ENCODE measurements around the gene C17orf100.
"Not testable (repeated sequence)": the region's sequence is repeated elsewhere in the genome, so short reads cannot be mapped to it uniquely, and the experiment has no call there.

Gene C17orf100

DNA sequence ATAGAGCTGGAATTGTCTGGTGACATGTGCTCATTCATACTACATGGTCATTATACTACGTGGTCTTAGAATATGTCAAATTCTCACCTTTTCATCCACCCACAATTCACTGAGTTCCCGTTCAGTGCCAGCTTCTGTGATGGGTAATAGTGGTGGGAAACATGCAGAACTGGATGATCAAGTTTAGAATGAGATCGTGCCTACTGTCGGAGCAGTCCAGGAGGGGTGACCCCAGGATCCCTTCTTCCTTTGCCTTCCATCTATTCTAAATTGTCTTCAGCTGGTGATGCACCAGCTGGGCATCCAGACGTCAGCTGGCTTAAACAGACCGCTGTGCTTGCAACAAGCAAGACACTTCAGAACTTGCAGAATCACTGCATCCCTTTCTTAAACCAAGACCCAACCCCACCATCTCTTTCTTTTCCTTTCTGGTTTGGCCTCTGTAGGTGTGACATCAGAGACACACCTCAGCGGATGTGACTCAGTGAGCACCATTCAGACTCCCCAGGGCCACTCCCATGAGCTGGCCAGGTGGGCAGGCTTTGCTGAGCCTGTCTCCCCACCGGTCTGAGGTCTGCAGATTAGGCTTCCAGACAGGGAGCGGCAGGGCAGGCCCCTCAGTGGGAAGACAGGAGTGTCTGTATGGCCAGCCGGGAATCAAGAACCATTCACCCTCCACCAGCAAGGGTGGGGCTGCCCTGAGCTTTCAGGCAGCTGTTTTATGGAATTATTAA lies 18.1 kb downstream of the C17orf100 start:
- no peak for DNase-seq (ENCODE audit: low read depth)

DNA sequence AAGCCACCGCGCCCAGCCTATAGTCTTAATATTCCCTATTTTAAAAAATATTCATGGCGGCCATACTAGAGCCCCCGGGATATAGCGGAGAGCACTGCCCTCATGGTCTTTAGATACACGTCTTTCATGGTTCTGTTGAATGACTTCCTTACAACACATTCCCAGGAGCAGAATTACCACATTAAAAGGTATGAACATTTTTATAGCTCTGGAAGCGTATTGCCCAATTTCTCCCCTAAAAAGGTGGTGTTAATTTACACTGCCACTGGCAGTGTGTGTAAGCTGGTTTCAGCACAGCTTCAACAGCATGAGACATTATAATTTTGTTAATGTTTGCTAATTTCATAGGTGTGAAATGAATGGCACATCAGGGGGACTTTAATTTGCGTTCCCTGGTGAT lies 19.0 kb downstream of the C17orf100 start:
- no peak for DNase-seq (ENCODE audit: low read depth)

DNA sequence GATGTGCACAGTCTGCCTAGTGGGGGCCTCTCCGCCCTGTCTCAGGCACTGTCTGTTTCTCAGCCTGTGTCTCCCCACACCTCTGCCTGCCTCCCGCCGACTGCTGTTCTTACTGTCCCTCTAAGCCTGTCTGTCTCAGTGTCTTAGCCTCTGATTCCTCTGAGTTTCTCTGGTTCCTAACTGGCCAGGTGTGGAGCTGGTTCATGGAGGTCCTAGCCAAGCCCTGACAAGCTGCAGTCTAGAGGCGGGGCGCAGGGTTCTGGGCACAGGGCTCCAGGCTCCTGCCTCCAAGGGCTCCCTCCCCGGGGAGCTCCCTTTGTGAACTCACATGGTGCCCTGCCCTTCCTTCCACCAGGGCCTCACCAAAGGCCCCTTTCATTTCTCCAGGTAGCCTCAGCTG lies 19.4 kb downstream of the C17orf100 start:
- no peak for DNase-seq (ENCODE audit: low read depth)

DNA sequence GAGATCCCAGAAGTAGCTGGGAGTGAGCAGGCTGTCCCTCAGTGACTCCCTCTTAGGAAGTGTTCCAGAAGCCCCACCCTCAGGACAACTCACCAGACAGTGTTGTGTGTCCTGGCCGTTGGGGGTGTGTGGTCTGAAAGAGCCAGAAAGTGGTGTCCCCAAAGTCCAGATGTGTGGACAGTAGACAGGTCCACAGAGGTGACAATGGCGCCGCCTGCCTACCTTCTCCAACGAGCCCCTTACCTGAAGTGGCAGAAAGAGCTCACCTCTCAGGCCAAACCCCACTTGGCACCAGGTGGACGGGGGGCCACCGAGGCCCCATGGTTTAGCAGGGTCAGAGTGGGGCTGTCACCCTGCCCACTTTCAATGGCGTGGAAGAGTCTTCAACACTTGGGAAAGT lies 19.9 kb downstream of the C17orf100 start:
- DNase-seq (ENCODE audit: low read depth): no peak

DNA sequence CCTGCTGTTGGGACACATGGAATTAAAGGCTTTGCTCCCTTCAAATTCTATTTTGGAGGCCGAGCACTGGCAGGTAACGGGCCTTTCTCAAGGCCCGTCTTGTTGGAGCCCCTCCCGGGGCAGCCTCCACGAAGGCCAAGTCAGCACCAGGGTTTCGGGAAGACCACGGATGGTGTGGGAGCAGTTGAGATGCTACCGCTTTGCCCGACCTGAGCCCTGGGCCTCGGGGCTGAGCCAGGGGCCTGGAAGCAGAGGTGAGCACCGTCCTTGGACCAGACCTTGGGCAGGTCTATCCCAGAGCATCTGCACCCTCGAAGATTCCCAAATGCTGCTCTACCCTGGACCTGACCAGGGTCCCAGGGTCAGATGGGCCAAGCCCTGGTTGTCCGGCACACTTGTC lies 23.0 kb downstream of the C17orf100 start:
- no peak for DNase-seq (ENCODE audit: low read depth)

DNA sequence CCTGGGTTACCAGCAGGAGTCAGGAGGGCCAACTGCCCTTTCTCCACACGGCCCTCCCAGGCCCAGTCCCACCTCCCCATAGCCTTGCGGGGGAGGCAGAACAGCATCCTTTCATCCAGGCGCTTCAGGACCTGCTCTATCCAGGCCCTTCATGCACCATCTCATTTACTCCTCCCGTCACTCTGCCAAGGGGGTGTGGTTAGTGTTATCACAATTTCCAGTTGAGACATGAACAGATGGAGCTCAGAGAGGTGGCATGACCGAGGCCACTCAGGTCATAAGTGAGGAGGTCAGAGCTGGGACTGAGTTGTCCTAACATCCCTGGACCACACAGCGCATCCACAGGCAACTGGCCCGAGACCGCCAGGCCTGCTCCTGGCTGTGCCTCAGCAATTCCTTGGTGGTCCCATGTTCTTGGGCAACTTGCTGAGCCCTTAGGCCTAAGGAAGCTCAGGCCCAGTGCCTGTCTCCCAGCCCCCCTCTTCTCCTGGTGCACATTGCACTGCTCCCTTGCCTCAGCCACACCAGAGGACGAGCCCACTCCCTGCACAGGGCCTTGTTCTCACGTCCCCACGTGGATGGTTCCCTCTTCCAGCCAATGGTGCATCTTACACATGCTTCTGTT lies 23.8 kb downstream of the C17orf100 start:
- no peak for DNase-seq (ENCODE audit: low read depth)

DNA sequence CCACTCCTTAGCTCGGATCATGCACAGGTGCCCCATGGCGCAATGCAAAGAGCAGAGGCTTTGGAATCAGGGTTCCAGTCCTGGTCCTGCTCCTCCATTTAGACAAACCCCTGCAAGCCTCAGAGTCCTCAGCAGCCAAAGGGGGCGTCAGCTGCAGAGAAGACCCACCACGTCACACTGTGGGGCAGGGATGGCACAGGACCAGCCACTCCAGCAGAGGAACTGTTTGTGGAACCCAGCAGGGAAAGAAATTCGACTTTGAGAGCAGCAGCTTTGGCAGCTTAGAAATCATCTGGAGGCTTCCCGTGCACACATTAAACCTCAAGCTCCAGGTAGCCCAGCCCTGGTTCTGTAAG lies 25.2 kb downstream of the C17orf100 start:
- no peak for DNase-seq (ENCODE audit: low read depth)

DNA sequence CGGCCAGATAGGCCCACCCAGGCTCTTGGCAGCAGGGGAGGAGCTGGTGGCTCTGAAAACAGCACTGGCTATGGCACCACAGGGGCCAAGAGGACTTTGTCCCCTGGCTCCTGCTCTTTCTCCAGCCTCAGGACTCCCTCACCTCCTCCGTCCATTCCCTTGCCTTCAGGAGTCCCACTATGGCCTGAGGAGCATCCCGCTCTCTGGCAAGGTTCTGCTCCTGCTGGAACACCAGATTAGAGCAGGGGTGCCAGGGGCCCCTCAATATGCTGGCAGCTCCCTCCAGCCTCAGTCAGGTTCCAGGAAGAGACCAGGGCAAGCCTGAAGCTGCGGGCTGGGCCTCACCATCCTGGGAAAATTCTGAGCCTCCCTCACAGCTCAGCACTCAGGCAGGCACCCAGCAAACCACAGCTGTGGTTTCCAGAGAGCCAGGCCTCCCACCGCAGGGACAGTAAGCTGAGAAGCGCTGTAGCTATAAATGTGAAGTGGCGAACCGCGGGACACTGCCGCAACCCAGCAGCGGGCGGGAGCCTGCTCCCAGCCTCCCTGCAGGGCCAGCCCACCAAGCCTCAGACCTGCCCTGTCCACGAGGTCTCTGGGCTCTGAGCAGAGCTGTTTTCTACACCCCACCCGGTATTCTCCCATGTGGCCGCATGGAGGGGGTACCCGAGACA lies 25.7 kb downstream of the C17orf100 start:
- DNase-seq (ENCODE audit: low read depth): no peak

DNA sequence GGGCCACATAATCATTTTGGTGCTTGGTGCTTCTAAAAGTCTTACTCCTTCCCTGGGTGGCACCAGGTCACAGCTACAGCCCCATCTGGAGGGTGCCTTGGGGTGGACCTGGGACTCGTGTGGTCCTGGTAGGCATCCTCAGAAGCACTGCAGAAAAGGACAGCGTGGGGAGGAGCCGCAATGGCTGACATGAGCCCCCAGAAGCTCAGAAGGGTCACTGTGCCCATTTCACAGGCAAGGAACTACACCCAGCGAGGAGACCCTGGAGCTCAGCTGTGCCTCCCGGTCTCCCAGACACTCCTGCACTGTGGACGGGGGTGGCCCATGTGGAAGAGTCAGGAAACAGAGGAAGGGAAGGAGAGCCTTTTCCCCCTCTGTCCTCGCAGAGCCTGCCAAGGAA lies 26.4 kb downstream of the C17orf100 start:
- no peak for DNase-seq (ENCODE audit: low read depth)

DNA sequence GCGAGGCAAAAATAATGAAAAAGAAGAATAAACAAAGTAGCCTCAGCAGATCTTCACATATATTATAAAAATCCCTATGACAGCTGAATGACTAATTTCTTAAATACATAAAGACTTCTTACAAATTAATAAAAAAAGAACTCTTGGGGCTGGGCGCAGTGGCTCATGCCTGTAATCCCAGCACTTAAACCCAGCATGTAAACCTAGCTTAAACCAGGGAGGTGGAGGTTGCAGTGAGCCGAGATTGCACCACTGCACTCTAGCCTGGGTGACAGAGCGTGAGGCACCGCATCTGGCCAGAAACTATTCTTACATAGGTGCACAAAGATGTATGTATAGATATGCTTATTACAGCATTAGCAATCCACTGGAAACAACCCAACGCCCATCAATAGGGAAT lies 27.7 kb downstream of the C17orf100 start:
- no peak for DNase-seq (ENCODE audit: low read depth)

DNA sequence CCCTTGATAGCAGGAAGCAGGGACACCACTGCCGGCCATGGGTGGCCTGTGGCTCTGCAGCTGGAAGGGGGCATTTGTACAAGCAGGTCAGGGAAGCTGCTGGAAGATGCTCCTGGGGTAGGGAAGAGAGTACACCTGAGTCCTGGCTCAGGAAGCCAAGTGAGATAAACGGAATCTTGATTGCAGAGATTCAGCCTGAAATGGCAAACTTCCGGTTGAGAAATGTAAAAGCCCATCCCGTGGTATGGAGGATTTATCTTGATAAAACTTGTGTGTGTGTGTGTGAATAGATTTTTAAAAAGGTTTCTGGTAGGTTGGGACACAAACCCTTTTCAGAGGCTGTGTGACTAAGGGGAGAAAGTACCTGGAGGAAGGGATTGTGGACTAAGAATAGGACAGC lies 29.6 kb downstream of the C17orf100 start:
- DNase-seq (ENCODE audit: low read depth): no peak

DNA sequence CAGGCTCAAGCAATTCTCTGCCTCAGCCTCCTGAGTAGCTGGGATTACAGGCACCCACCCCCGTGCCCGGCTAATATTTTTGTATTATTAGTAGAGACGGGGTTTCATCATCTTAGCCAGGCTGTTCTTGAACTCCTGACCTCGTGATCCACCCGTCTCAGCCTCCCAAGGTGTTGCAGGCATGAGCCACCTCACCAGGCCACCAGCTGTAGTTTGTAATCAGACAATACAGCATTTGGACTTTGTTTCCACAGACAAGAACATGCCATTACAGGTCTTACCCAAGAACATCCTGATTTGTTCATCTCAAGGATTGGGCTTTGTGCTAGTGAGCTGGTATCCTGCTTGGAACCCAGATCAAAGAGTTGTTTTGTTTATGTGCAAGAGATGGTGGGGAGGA lies 30.1 kb downstream of the C17orf100 start:
- no peak for DNase-seq (ENCODE audit: low read depth)

DNA sequence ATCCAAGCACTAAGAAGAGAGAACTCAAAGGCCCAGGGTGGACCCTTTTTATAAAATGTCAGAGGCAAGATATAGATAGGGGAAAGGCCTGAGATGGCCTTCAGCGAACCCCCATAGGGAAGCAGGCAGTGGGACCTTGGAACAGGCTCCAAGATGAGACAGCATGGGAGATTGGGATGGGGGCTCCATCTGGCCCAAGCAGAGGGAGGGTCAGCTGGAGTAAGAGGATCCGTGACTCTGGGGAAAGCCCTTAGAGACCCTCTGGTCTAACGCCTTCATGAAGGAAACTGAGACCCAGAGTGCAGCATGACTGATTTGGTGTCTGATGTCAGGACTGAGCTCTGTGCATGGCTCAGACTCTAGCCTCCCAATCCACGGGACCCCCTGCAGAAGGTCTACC lies 30.8 kb downstream of the C17orf100 start:
- DNase-seq (ENCODE audit: low read depth): no peak

DNA sequence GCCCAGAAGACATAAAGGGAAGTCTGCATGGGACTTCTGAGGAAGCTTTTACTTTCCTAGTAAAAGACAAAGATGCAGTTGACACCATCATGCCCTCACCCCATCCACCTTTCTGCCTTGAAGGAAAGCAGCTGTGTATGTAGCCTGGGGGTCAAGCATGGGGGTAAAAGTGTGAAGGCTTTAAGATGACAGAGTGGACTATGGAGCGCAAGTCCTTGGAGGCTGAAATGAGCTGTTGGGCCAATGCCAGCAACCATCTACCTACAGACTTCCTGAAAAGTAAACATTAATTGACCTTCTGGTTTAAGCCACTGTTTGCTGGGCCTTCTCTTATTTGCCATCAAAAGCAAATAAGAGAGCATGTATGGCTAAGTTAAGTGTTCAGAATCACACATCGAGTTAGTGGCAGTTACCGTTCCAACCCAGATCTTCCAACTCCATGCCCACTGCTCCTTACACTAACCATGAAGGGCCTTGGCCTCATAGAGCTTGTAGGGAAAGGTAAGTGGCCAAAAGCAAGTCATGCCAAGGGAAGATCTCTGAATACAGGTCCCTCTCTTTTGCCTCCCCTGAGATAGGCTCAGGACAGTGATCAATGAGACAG lies 31.6 kb downstream of the C17orf100 start:
- no peak for DNase-seq (ENCODE audit: low read depth)

DNA sequence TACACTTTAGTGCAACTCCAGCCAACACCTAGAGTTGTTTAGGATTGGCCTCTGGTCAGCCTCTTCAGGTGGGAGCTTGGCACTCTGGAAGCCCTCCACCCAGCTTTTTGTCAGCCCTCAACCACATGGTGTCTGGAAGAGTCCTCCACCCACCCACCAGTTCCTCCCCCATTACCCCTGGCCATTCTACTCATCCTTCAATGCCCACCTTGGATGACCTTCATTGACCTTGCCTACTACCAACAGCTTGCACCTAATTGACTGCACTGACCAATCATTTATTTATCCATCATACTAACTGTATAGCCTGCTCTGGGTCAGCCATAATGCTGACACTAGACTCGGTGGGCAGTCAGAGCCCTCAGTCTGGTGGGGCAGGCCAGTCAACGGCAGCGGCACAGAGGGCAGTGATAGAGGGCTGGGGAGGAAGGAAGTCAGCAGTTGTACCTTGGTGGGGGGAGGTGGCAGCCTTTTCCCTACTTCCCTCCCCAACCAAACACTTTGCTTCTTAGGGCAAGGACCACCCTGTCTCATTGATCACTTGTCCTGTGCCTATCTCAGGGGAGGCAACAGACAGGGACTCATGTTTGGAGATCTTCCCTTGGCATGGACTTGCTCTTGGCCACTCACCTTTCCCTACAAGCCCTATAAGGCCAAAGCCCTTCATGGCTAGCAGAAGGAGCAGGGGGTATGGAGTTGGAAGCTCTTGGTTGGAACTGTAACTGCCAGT lies 32.3 kb downstream of the C17orf100 start:
- no peak for DNase-seq (ENCODE audit: low read depth)

DNA sequence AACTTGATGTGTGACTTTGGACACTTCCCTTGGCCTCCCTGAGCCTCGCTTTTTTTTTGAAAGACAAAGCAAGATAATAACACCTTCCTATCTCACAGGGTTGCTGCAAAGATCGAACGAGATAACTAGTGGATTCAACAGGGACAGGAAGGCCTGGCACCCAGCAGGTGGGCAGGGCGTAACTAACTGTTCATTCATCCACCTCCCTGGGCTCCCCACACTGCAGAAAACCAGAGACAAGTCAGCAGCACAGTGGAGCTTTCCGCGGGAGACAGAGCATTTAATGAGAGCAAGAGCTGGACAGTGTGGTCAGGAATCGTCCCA lies 32.9 kb downstream of the C17orf100 start:
- no peak for DNase-seq (ENCODE audit: low read depth)

DNA sequence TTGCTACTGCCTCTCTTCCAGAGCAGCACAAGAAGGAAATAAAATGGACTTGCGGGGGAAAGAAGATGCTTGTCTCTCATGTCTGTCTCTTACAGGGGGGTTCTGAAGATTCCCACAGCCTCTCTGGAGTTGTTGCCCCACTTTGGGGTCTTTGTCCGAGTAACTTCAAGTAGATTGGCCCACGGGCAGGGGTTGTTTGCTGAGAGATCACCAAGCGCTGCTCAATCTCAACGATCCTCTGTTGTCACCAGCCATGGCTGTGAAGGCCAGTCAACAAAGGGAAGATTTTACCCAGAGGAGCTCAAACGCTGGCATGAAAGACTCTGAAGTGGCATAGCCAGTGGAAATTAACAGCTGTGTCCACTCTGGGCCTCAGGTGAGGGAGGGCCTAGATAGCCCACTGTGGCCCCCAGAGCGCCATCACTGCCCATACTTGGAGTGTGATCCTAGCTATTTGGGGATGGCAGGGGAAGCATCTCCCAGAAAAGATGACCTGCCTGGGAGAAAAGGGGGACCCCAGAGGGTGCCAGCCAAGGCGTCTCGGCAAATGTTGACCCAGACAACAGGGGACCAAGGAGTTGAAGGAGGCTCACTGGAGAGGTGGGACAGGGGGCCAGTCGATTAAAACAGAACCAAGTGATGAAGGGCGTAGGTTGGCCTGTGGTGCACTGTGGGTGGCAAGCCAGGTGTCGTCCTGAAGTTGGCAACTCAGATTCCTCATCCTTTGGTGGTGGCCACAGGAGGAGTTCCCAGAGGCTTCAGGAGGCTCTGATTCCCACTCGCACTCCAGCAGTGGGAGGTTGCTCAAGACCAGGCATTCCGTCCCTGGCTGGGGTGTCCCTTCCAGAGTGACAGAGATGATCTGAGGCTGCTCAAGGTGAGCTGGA lies 33.6 kb downstream of the C17orf100 start:
- no peak for DNase-seq (ENCODE audit: low read depth)

DNA sequence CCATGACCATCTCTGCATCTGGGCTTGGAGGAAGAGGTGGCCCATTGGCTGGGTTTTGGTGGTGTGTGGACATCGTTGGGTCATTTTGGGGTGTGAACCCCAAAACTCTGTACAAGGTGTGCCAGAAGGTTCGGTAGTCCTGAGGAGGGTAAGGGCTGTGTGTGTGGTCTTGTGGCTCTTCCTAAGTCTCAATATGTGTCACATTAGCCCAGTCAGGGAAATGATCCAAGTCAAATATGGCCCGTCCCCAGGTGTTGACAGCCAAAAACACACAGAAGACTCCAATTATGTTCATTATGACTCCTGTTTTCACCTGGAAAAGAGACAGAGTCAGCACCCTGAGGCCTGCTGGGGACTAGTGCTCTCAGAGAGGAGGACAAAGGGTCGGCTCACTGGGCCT lies 34.5 kb downstream of the C17orf100 start:
- DNase-seq (ENCODE audit: low read depth): no peak

DNA sequence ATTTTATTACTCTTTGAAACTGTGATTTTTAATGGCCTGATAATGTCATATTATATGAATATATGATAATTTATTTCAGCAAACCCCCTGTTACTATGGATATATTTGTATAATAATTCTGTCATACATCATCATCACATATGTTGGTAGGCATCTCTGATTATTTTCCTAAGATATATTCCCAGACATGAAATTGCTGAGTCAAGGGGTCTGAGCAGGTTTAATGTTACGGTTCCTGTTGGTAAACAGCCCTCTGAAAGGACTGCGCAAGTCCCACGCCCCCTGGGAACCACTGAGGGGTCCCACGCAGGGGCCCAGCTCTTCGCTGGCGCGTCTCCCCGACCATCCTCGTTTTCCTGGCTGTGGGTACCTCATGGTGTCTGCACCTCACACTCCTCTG lies 37.4 kb downstream of the C17orf100 start:
- DNase-seq (ENCODE audit: low read depth): no peak

DNA sequence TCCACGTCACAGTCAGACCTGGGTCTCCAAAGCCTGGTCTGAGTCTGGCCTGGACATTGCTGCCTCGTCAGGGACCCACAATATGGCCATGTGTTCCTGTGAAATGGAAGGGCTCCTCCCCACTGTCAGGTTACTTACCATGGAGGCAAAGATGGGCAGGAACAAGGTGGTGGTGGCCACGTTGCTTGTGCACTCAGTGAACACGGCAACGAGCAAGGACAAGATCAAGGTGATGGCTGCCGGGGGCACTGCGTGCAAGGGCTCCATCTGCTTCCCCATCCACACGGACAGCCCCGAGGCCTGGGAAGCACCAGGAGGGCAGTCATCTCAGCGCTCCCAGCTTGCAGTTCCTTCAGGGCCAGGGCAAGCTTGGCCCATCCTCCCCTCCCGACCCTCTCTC lies 39.1 kb downstream of the C17orf100 start:
- no peak for DNase-seq (ENCODE audit: low read depth)

DNA sequence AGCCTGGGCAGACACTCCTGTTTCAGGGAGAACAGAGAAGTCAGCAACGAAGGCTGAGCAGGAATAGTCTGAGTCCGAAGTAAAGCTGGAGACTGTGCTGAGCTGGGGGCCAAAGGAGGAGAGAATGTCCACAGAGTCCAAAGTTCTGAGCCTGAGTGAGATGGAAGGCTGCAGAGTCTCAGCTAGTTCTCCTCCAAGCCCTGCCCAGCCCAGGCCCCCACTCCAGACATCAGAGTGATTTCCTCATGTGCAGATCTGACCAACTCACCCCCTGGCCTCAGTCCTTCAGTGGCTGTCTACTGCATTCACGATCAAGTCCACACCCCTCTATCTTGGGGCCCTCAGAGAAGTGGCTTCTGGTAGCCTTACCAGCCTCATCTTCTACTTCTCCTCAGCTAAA lies 40.0 kb downstream of the C17orf100 start:
- DNase-seq (ENCODE audit: low read depth): no peak

DNA sequence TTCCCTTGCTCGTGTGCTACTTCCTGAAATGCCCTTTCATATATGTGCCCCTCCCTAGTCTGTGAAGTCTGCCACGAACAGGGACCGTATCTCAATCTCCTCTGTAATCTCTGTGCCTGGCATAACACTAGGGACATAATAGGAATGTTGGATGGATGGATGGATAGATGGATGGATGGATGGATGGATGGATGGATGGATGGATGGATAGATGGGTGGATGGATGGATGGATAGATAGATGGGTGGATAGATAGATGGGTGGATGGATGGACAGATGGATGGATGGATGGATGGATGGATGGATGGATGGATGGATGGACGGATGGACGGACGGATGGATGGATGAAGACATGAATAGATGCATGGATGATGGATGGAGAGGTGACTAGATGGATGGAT lies 40.4 kb downstream of the C17orf100 start:
- DNase-seq (ENCODE audit: low read depth): not testable (repeated sequence)

Data from fibroblast of gingiva (primary cell).